GM21737 (cell line): ENCODE measurements around the gene GALNT2.

Source experiments
- ATAC-seq: cut with Tn5 transposase; IDR thresholded peaks from one replicate; pipeline ENCODE4 v1.9.1; 2021; ENCODE audit warnings: mild to moderate bottlenecking, moderate library complexity; ENCODE audit not compliant: unreplicated experiment

The GALNT2 gene

DNA sequence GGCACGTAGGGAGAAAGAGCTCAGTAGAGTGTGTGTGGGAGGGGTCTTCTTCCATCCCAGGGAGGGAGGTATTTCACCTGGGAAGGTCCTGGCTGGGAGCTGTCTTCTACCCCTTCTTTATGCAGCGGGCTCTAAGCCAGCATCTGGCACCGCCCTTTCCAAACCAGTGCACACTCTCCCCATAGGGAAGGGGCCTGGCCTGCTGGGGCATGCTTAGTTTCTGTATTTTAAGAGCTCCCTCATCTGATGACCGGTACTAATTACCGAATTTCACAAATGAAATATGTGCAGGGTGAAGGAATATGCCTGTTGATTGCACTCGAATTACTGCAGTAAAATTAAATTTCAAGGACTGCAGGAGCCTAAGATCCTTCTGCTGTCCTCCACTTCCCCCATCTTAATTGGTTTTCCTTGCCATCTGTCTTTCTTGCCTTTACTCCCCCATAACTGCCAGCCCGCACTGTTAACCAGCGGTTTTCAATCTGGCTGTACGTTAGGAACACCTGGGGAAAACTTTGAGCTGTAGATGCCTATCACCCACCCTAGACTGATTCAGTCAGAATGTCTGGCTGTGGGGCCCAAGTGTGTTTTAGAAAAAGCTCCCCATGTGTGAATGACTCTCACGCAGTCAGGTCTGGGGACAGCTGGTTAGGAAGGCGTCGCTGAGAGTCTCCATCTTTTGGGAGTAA is 20.1 kb downstream of the GALNT2 start:
- no peak for ATAC-seq

DNA sequence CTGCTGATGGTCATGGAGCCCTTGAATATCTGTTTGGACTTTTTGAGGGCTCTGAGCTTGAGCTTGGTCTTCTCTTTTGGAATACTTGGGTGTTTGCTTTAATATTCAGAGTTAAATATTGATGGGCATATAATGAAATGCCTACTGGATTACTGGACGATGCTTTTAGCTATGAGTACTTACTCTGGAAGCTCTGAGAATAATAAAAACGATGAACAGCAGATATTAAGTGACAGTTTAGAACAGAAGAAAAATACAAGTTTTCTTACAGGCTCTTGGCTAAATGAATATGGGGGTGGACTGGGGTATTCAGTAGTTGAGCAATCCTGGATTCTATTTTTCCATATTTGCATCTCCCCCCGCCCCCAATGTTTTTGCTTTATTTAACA is 20.7 kb downstream of the GALNT2 start:
- ATAC-seq, result no peak

DNA sequence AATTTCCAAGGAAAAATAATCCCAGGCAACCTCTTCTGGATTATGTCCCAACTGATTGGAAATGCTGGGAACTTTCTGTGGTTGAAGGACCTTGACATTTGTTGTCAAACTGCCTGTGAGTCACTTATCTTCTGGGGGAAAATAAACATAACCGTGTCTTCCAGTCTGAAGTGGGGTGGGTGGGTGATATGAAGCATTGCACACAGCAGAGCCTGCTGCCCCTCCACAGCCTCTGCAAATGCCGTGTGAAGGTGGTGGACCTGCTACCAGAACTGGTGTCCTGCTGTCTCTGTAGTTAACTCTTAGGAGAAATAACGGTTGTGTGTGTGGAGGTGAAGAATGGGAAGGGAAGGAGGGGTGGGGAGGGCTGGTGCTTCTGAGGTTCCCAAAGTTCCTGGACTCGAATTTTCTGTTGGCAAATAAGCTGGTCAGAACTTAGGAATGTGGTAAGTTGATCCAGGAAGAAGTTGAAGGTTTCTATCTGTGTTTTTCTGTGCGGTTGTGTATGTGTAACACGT is 23.2 kb downstream of the GALNT2 start:
- no peak for ATAC-seq

DNA sequence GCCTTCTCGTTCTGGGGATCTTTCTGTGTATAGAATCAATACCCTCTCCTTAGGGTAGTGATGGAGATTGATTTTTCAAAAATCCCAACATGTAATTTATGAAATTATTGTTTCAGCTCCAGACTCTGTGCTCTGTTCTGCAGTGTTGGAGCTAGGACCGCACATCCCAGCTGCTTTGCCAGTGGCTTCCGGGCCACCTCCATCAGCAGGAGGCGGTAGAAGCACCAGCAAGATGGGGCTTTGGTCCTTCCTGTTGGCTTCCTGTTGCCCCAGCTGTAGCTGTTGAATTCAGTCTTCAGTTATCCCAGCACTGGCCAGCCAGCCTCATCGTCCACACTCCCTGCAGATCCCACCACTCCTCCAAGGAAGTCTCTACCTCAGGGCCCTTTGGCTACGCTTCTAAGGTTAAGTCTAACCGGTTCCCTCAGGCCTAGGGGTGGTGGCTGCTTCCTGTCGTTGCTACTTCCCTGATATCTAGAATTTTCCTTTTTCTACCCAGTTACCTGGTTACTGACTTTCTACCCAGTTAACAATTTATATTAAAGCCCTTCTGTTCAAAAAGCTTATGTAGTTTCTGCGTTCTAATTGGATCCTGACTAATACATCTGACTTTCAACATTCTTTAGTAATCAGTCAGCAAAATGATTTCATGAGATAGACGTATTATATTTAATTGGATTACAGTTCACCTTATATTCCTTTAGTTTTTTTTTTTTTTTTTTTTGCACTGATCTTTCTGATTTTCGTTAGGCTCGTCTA is 24.6 kb downstream of the GALNT2 start:
- no peak for ATAC-seq

DNA sequence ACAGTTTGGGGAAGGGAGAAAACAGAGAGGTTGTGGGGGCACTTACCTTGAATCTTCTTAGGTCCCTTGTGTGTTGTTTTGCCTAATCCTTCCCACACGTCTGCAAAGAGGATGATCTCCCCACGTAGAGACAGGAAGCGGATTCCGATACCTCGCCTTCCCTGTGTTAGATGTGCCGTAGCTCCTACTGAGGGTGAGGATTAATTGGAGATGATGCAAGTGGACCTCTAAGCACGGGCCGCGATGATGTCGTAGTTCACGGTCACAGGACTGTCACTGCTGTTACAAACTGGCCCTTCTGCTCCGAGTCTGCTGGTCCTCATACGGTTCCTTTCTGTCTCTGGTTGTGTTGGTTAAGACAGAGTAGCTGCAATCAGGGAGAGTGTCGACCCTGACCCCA is 27.7 kb downstream of the GALNT2 start:
- ATAC-seq, result no peak

DNA sequence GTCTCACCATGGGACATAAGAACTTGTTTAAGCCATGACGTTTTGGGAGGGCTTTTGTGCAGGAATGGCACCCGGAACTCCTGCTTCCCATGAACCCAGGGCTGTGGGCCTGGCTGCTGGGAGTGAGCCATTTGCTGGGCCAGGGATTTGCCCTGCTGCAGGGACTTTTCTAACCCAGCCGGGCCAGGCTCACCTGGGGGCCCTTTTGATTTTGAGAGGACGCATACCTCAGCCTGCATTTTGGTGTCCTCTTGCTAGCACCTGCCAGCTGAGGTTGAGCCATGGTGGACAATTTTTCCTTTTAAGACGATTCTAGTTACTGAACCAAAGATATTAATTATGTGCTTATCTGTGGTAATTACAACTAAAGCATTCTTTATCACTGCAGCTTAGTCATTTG is 28.9 kb downstream of the GALNT2 start:
- no peak for ATAC-seq

DNA sequence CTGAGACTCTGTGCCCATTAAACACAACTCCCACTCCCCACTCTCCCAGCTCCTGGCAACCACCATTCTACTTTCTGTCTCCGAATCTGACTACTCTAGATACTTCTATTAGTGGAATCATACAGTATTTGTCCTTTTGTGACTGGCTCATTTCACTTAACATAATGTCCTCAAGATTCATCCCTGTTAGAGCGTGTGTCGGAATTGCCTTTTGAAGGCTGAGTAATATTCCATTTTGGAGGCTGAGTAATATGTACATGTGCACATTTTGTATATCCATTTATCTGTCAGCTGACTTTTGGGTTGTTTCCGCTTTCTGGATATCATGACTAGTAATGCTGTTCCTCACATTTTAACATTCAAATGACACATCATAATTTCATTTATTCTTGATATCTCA is 30.3 kb downstream of the GALNT2 start:
- no peak for ATAC-seq

DNA sequence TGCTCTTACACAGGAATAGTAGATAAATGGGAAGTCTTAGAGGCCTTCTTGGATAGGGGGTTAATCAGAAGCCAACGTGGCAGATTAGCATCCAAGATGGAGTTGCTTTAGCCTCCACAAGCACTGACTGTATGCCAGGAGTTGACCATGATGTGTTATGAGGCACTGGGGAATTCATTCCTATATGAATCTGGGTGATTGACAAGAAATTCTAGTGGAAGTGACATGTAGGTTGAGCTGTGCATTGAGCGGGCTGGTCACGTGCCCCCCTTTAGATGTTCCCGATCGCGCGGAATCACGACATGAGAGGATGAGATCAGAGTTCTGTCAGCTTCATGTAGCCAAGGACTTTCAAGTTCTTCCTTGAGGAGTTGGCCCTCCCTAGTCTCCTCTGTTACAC is 31.7 kb downstream of the GALNT2 start:
- no peak for ATAC-seq

DNA sequence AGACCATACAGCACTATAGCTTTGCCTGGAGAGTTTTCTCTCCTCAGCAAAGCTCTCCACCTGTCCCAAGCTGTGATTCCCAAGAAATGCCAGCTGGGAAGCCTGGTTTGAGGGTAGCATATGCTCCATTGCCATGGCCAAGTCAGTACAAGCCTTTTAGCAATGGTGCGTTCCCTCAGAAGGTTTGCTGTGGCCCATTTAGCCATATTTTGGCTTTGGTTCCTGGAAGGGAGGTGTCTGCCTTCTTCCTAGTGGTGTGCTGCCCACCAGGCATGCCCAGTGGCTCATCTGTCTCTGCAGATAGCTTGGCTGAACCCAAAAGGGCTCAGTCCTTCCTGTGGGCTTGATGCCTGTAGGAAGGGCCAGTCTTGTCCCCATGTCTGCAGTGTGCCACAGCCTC is 32.4 kb downstream of the GALNT2 start:
- ATAC-seq, result no peak

DNA sequence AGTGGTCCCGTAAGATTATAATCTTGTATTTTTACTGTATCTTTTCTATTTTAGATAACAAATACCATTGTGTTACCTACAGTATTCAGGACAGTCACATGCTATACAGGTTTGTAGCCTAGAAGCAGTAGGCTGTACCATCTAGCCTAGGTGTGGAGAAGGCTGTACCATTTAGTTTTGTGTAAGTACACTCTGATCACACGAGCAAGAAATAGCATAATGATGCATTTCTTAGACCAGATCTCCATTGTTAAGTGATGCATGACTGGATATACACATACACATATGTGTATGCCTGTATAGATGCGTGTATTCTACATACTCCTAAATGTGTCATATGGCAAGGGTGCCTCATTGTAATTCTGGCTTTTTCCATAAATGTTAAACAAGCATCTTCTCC is 33.9 kb downstream of the GALNT2 start:
- no peak for ATAC-seq

DNA sequence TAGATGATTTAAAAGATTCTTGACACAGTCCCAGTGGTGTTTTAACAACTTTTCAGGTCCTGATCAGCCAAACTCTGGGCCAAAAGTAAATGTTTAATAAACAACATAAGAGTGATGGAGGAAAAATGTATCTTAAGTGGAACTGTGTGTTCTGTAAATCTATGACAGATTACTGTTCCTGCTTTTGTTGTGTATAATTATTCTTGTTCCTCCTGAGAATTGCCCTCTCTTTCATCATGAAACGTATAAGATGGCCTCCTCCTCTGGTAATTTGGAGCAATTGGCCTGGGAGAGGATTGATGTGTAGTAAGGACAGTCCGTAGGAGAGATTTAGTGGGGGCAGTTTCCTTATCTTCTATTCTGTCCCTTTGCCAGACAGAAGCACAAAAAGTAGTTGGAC is 34.5 kb downstream of the GALNT2 start:
- ATAC-seq, result no peak

DNA sequence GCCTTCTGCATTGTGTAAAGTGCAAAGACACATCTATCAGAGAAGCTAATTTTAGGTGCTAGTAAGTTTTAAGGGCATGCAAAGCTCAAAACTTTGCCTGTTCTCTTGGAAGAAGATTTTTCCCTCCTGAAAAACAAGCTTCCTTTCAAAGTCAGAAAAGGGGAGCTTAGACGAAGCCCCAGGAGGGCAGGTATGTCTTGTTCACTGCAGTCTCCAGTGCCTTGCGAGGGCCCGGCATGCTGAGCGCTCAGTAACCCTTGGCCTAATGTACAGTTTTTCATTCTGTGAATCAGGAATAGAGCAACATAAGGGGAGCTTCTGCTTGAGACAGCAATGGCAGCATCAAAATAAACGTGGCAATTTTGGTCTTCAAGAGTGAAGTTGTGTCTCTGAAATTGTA is 35.0 kb downstream of the GALNT2 start:
- no peak for ATAC-seq

DNA sequence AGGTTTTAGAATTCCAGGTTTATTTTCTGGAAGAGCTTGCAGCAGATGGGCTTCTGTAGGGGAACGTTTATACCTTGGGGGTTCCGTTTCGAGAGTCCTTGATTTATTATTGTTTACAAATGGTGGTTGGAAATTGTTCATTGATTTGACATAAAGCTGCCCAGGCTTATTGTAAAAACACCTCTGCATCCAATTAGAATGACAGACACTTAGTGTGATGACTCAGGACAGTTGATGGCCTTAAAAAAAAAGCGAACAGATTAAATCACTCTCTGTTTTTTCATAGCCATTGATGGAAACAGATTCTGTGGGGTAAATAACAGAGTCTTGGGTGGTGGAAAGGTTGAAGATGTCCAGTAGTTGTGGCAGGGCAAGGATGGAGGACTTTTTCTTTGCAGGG is 35.4 kb downstream of the GALNT2 start:
- ATAC-seq, result no peak

DNA sequence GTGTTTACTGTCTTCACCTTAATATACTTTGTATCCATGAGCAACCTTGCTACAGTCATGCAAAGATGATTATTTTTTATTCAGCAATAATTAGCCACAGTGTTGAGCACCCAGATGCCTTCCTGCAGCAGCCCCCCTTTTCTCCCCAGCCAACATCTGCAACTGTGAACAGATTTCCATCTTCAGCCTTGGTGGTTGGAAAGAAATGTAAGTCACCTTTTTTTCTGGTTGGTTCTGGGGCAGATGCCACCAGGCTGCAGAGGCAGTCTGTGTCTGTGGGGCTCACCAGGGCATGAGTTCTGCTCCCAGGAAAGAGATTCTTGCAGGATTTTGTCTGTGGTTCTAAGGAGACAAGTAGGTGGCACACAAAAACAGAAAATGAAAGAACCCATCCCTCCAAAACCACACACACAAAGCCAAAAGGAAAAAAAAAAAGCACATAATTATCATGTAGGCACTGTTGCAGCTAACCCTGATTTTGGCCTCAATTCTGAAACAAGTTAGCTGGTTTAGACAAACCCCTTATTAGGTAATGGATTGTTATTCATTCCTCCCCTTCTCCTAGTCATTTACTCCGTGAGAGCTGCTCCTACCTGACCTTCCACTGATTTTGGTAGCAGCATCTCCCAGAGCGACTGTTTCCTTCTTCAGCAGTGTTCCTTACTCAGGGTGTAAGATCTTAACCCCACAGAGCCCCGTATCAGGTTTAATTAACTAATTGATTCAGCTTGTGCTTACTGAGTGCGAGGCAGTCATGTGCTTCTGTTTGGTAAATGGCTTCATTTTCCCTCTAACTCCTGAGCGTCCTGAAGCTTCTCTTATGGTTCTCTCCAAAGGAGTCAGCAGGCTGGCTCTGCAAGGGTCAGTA is 36.5 kb downstream of the GALNT2 start:
- ATAC-seq, result no peak

DNA sequence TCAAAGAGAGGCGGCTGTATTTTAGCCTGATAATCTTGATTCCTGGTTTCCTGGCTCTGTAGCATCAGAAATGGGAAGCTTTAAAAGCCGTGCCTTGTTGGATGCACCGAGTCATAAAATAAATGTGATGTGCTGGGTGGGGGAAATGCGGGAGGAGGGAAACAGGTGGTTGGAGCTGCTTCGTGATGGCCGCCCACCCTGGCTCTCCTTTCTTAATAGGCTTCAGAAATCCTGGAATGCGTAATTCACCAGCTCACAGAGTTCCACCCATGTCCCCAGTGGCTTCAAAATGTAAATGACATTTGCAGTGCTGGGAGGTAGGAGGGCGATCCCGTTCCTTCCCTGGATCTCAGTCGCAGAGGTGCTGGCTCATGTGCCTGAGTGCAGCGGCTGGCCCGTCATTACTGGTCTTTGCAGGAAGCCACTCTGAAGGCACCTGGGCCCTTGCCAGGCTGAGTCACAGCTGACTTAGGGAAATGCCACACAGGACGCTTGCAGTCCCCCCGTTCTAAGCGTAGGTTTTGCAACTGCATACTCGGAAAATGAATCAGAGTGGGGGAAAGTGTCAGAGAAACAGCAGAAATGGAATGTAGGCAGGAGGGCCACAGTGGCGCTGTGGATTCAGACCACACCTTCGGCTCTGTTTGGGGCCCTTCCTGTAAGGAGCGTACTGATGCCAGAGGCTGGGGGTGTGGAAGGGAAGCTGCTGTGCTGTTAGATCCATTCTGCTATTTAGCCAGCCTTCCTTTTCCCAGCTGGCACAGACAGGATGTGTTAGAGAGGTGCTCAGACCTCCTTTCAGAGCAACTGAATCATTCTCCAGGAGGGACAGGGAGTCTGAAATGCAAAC is 37.6 kb downstream of the GALNT2 start:
- ATAC-seq, result peak; percentile 48

DNA sequence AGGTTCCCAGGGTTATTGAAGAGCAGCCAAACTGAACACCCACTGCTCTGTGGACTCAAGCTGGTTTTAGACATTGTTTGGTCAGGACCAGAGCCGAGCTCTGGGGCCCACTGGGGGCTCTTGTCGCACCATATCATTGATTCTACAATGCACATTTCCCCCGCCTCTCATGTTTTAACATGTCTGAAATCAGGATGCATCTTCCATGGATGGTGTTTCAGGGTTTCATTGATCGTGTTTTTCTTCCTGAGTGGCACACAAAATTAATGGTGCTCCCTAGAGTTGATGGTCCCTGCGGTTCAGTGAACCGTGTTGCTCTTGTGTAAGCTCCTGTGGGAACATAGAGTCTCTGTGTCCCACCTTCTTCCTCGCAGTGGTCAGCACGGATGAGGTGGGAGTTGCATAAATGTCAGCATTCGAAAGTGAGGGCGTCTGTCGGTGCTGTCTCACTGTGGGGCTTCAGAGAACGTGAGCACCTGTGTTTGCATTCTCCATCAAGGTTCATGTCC is 38.3 kb downstream of the GALNT2 start:
- ATAC-seq, result no peak

DNA sequence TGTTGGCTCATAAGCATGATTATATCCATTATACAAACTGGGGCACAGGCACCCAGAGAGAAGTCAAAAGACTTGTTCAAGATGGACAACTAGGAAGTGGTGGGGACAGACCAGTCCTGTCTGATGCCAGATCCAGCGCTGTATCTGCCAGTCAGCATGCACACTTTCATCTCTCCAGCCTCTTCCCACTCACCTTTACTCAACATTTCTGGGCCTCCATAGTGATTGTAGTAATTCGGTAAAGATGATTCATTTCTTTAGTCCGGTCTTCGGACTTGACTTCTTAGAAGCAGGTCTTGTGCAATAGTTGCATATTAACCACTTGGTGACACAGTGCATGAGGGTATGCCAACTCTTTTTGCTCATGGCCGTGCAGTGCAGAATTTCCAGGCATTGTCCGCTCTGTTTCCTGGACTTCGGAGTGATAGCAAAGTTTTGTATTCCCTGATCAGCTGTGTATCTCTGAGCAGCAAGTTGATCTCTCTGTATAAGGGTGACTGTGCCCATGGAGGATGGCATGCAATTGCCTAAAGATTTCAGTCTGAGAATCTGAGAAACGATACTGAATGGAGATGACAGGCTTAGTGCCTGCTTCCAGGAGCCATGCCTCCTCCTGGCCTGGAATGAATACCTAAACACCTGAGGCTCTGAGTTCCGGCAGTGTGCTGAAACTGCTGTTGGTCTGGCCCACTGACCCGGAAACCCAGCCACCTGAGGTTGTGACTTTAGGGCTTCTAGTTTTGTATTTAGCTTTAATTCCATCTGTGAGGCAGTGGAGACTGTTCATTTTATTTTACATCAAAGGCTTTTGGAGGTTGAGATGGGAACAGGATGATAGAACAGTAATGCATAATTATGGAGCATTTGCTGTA is 39.0 kb downstream of the GALNT2 start:
- ATAC-seq, result peak; percentile 24

DNA sequence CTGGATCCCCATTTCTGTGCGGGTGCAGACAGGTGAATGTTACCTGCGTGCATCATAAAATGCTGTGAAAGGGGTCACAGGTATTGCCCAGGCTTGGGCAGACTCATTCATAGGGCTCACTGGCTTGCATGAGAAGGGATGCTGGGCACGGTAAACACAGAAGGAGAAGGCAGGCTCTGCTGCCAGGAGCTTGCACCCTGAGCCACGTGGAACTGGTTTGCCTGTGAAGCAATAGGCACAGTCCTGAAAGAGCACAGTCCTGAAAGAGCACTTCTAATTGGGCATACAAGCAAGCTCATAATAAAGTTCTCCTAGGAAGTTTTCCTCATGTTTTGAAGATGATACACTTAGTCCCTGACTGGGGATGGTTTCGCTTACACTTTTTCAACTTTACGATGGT is 40.9 kb downstream of the GALNT2 start:
- ATAC-seq, result no peak

DNA sequence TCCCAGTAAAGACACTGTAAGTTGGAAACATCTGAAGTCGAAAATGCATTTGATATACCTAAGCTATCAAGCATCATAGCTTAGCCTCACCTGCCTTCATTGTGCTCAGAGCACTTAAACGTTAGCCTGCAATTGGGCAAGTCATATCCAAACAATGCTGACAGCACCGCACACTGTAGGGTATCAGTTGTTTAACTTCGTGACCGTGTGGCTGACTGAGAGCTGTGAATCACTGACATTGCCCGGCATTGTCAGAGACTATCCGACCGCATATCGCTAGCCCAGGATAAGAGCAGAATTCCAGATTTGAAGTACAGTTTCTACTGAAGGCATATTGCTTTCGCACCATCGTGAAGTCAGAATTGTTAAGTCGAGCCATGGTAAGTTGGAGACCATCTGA is 41.5 kb downstream of the GALNT2 start:
- ATAC-seq, result no peak
